HG03039 (cell line): ENCODE data around the gene CABLES1.

Experiments used
- ATAC-seq: cut with Tn5 transposase; IDR thresholded peaks from one replicate; pipeline ENCODE4 v1.9.1; 2021; ENCODE audit warnings: mild to moderate bottlenecking, moderate library complexity; ENCODE audit not compliant: unreplicated experiment

CABLES1 gene

GRCh38 chr18:23165271-23166068 lies 30.2 kb downstream of the CABLES1 start:
- ATAC-seq = no peak

GRCh38 chr18:23166891-23167541 lies 31.7 kb downstream of the CABLES1 start:
- ATAC-seq = no peak

- ATAC-seq = no peak
Measured at GRCh38 chr18:23169673-23170044, 34.4 kb downstream of the CABLES1 start.

GRCh38 chr18:23170137-23170536 lies 34.9 kb downstream of the CABLES1 start:
- no peak for ATAC-seq

- ATAC-seq = no peak
Measured at GRCh38 chr18:23171581-23172156, 36.4 kb downstream of the CABLES1 start.

GRCh38 chr18:23172591-23173380 lies 37.5 kb downstream of the CABLES1 start:
- no peak for ATAC-seq

- ATAC-seq = no peak
Measured at GRCh38 chr18:23173912-23174311, 38.6 kb downstream of the CABLES1 start.

- ATAC-seq = no peak
Measured at GRCh38 chr18:23176701-23177432, 41.6 kb downstream of the CABLES1 start.

GRCh38 chr18:23177433-23178072 lies 42.3 kb downstream of the CABLES1 start:
- no peak for ATAC-seq

- ATAC-seq = no peak
Measured at GRCh38 chr18:23178201-23178600, 42.9 kb downstream of the CABLES1 start.

- ATAC-seq = no peak
Measured at GRCh38 chr18:23178661-23179081, 43.4 kb downstream of the CABLES1 start.

GRCh38 chr18:23179416-23179815 lies 44.1 kb downstream of the CABLES1 start:
- no peak for ATAC-seq

GRCh38 chr18:23181547-23181946 lies 46.3 kb downstream of the CABLES1 start:
- no peak for ATAC-seq

GRCh38 chr18:23182606-23183005 lies 47.3 kb downstream of the CABLES1 start:
- no peak for ATAC-seq

GRCh38 chr18:23183411-23184150 lies 48.3 kb downstream of the CABLES1 start:
- ATAC-seq = no peak

- no peak for ATAC-seq
Measured at GRCh38 chr18:23186781-23187180, 51.5 kb downstream of the CABLES1 start.

- no peak for ATAC-seq
Measured at GRCh38 chr18:23188068-23188760, 52.9 kb downstream of the CABLES1 start.

GRCh38 chr18:23189099-23189498 lies 53.8 kb downstream of the CABLES1 start:
- ATAC-seq = no peak
